Amniotic stem cell (primary cell): ENCODE results near the gene HIC2.
"Not testable (repeated sequence)": the region's sequence is repeated elsewhere in the genome, so short reads cannot be mapped to it uniquely, and the experiment has no call there.

Experiments
- DNase-seq: peaks from one replicate; lab custom pipeline; 2025; lab: John Stamatoyannopoulos, UW

HIC2 gene

GRCh38 chr22:21493789-21494782, 76.9 kb downstream of the HIC2 start:
- DNase-seq, result not testable (repeated sequence)

GRCh38 chr22:21497984-21498383, 80.8 kb downstream of the HIC2 start:
- DNase-seq, result not testable (repeated sequence)

- not testable (repeated sequence) for DNase-seq
These were observed 81.3 kb downstream of the HIC2 start for GRCh38 chr22:21498489-21498888.

- not testable (repeated sequence) for DNase-seq
These were observed 82.7 kb downstream of the HIC2 start for GRCh38 chr22:21499623-21500506.
